ENCODE measurements around the gene POTEM.
"Not testable (repeated sequence)": the region's sequence is repeated elsewhere in the genome, so short reads cannot be mapped to it uniquely, and the experiment has no call there.

POTEM gene

GRCh38 chr14:18967134-18967533, at the start of gene POTEM:
TSS of gene POTEM (plus strand) at chr14:18967434. CDS start at chr14:18967486, 52 bp downstream.
- H3K27ac ChIP-seq, H3K4me3 ChIP-seq: not testable (repeated sequence)

GRCh38 chr14:18918345-18918744, 48.9 kb upstream of the POTEM start:
- H3K4me3 ChIP-seq, H3K27ac ChIP-seq: not testable (repeated sequence)

DNA sequence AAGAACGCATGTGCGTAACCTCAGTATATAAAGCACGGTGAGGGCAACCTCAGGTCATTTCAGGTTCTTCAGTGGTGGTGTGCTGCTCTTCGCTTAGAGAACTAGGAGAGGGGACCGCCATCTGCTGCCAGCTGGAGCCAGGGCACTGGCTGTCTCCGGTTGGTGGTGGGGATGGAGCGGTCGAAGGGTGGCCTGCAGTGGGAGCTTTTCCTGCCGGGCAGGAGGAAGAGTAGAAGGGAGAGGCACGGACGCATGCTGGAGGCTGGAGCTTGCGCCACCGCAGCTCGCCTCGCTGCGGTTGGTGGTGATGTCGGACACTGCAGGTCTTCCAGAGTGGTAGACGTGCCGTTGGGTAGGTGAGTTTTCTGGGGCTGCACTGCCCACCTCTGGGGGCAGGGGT, 47.2 kb upstream of the POTEM start:
- not testable (repeated sequence) for H3K4me3 ChIP-seq, H3K27ac ChIP-seq

- not testable (repeated sequence) for H3K4me3 ChIP-seq, H3K27ac ChIP-seq
These were observed 46.1 kb upstream of the POTEM start for GRCh38 chr14:18921055-18921701.

- H3K27ac ChIP-seq, H3K4me3 ChIP-seq: not testable (repeated sequence)
These were observed 30.4 kb upstream of the POTEM start for GRCh38 chr14:18936848-18937247.

DNA sequence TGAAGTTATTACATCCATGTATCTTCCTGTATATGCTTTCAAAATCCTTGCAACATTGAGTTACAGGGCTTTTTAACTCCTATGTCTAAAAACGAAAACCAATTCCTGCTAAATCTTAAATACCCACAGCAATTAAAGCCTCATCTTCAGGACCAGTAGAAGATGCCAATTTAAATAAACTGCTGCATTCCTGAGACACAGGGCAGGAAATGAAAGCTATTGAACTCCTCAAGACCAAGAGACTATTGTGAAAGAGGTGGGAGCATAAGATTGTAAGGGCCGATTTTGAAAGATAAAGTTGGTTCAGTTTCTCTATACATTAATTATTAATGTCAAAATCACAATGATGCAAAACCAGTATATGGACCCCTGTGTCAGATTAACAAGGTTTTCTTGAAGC, 28.5 kb upstream of the POTEM start:
- H3K27ac ChIP-seq, H3K4me3 ChIP-seq: not testable (repeated sequence)

DNA sequence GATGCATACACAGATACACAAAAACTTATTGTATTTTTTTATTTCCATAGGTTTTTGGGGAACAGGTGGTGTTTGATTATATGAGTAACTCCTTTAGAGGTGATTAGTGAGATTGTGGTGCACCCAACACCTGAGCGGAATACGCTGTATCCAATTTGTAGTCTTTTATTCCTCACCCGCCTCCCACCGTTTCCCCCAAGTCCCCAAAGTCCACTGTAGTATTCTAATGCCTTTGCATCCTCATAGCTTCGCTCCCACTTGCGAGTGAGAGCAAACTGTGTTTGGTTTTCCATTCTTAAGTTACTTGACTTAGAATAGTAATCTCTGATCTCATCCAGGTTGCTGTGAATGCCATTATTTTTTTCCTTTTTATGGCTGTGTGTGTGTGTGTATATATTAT, 17.3 kb upstream of the POTEM start:
- not testable (repeated sequence) for H3K27ac ChIP-seq, H3K4me3 ChIP-seq

DNA sequence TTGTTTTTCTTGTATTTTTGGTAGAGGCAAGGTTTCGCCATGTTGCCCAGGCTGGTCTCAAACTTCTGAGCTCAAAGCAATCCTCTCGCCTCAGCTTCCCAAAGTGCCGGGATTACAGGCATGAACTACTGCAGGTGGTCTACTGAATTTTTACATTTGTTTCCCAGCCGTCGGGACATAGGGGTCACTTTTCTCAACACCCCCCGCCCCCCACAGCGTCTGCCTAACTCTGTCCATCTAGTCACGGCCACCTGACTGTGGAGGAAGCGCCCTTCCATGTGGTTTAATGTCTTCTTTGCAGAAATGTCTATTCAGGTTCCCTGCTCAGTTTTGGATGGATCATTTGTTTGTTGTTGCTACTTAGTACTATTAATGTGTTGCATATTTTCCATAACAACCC, 14.1 kb upstream of the POTEM start:
- H3K27ac ChIP-seq, H3K4me3 ChIP-seq: not testable (repeated sequence)

- H3K4me3 ChIP-seq, H3K27ac ChIP-seq: not testable (repeated sequence)
These were observed 11.4 kb upstream of the POTEM start for GRCh38 chr14:18955816-18956215.

GRCh38 chr14:18961576-18961975, 5.7 kb upstream of the POTEM start:
- H3K4me3 ChIP-seq, H3K27ac ChIP-seq: not testable (repeated sequence)

DNA sequence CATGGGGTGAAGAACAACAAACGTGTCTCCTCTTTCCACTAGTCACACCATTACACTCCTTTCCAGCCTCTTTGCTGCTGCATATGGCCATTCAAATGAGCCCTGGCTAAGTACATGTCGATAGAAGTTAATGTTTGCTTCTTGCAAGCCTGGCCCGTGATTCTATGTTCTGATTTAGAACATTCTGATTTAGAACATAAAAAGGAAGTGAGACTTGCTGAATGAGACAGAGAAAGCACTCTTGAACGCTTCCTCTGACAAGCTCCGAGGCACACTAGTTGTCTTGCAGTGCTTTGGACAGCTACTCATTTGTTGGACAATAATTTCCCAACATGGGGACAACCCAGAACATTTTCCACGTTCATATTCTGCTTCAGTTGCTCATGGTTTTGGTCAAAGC, 5.1 kb upstream of the POTEM start:
- not testable (repeated sequence) for H3K4me3 ChIP-seq, H3K27ac ChIP-seq

DNA sequence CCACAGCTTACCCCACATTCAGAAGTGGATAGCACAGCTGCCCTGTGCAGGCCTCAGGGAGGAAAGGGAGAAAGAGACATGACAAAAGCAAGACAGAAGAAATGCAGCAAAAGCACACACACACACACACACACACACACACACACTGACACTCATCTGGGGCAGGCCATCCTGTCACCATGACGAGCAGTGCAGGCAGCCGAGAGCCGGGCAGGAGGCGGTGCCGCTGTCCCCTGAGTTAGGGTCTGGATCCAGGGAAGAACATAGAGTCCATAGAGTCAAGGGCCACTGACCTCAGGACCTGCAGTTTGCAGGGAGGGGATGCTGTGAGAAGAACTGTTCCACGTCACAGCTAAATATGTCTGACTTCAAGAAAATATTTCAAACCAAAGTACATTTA, 4.0 kb upstream of the POTEM start:
- H3K27ac ChIP-seq, H3K4me3 ChIP-seq: not testable (repeated sequence)

DNA sequence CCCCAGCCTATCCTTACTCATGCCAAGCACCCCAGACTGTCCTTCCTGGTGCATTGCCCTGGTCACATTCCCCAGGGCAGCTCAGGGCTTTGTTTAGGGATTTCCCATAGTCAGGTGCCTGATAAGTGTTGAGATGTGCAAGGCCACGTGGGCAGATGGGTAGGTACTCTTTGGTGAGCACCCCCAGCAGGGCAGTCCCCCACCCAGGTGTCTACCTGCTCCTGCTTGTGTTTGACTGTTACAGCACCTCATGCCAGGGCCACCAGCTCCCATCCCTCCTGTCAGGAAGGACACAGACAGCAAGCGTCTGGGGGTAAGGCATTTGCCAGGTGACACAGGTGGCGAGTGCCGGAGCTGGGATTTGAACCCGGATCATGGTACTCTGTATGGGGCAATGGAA, 2.4 kb upstream of the POTEM start:
- H3K4me3 ChIP-seq, H3K27ac ChIP-seq: not testable (repeated sequence)

GRCh38 chr14:19002566-19002965, 35.3 kb downstream of the POTEM start:
- not testable (repeated sequence) for H3K4me3 ChIP-seq

DNA sequence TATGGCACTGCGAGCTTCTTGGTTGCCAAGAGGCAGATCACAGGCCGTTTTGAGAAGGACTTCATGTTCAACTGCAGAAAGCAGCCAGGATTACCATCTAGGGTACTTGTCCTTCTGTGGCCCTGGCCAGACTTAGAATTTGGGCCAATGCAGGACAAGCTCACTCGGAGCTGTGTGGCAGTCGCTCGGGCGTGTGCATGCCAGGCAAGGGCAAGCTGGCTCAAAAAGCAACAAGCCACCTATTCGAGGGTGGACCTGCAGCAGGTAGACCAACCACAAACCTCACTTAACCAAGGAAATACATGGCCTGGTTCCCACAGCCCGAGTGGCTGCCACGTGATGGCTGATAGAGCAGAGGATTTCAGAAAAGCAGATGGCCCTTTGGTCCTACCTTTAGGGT, 39.3 kb downstream of the POTEM start:
- not testable (repeated sequence) for H3K4me3 ChIP-seq, H3K27ac ChIP-seq

More at GRCh38 chr14:19002566-19002965, 35.3 kb downstream of the POTEM start:
- H3K27ac ChIP-seq = not testable (repeated sequence)

- H3K4me3 ChIP-seq, H3K27ac ChIP-seq: not testable (repeated sequence)
These were observed 40.4 kb downstream of the POTEM start for GRCh38 chr14:19007678-19008077.

DNA sequence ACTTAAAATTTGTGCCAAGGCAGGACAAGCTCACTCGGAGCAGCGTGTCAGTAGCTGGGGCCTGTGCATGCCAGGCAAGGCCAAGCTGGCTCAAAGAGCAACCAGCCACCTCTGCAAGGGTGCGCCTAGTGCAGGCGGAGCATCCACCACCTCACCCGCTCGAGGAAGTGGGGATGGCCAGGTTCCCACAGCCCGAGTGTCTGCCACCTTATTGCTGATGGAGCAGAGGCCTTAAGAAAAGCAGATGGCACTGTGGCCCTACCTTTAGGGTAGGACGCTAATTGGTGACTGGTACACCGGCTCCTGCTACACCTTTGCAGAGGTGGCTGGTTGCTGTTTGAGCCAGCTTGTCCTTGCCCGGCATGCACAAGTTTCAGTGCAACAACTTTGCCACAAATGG, 43.8 kb downstream of the POTEM start:
- not testable (repeated sequence) for H3K27ac ChIP-seq, H3K4me3 ChIP-seq

DNA sequence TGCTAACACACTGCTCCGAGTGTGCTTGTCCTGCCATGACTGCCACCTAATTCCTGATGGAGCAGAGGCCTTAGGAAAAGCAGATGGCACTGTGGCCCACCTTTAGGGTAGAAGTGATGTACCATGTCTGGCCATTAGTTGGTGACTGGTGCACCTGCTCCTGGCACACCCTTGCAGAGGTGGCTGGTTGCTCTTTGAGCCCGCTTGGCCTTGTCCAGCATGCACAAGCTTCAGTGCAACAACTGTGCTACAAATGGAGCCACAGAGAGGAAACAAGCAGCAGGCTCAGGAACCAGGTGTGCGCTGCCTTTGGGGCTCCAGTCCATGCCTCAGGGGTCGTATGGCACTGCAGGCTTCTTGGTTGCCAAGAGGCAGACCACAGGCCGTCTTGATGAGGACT, 44.5 kb downstream of the POTEM start:
- not testable (repeated sequence) for H3K4me3 ChIP-seq, H3K27ac ChIP-seq

DNA sequence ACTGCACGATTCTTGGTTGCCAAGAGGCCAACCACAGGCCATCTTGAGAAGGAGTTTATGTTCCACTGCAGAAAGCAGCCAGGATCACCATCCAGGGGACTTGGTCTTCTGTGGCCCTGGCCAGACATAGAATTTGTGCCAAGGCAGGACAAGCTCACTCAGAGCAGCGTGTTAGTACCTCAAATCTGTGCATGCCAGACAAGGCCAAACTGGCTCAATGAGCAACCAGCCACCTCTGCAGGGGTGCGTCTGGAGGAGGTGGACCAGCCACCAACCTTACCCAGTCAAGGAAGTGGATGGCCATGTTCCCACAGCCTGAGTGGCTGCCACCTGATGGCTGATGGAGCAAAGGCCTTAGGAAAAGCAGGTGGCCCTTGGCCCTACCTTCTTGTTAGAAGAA, 48.0 kb downstream of the POTEM start:
- not testable (repeated sequence) for H3K4me3 ChIP-seq, H3K27ac ChIP-seq

DNA sequence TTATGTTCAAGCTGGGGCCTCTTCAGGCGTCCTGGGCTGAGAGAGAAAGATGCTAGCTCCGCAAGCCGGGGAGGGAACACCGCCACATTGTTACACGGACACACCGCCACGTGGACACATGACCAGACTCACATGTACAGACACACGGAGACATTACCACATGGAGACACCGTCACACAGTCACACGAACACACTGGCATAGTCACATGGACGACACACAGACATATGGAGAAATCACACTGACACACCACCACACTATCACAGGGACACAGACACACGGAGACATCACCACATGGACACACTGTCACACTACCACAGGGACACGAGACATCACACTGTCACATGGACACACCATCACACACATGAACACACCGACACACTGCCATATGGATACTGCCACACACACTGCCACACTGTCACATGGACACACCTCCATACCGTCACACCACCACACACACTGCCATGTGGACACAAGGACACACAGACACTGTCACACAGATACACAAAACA, 57.9 kb downstream of the POTEM start:
- not testable (repeated sequence) for H3K4me3 ChIP-seq

DNA sequence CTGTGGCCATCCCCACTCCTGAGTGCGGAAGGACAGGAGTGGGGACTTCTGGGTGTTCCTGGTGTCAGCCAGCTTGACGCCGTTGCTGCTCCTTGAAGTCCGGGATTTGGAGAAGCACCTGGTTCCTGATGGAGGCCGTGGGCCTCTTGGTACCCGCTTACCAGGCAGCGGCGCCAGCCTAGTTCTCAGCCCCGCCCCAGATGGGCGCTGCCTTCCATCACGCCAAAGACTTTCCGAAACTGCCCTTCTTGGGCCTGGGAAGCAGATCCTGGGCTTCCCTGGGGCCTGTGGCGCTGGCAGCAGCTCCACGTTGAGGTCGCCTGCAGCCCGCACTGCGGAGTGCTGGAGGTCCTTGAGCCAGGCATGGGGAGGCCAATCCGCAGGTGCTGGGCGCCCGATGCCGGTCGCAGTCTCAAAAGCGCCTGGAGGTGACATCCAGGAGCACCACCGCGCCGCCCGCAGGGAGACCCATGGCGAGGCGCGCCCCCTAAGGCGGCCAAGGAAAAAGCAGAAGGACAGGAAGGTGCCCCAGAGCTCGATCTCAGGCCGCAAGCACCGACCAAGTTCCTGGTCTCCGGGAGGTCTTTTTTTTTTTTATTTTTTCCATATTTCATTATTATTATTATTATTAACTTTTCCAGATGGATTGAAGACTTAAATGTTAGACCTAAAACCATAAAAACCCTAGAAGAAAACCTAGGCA, 59.6 kb downstream of the POTEM start:
- not testable (repeated sequence) for H3K27ac ChIP-seq, H3K4me3 ChIP-seq

More for the DNA sequence above, 57.9 kb downstream of the POTEM start:
- not testable (repeated sequence) for H3K27ac ChIP-seq
